Heart left ventricle (tissue), 16 donors: Measurements from ENCODE around the gene DUS4L. TPM values are rescaled to one million over a fixed set of nuclear protein-coding genes. Genes with fewer than 3 reads are reported as not detected.
A peak's percentile ranks its signal among the peaks of the same experiment; 100 is the strongest.

Experiments
- ATAC-seq, 4 donors: fragments of 200-7000 bp; cut with Tn5 transposase; one replicate each; pipeline ENCODE4 v1.9.1; 2020 to 2022; ENCODE audit warnings: moderate library complexity in 4 of 4, mild to moderate bottlenecking in 3 of 4, moderate number of reproducible peaks in 1 of 4
- DNase-seq, 5 donors: peaks; one replicate each; pipeline ENCODE4 v3.0.0-alpha.2; 2020
- H3K27ac ChIP-seq, 12 donors: fragments of 200-600 bp; sonication (generic) in 4 of 12; one replicate each; pipeline versions ENCODE4 v1.5.0 to v1.8.0; 2016 to 2022; ENCODE audit warnings: mild to moderate bottlenecking in 2 of 12
- H3K27me3 ChIP-seq, 9 donors: fragments of 200-600 bp; sonication (generic) in 2 of 9; one replicate each; pipeline versions ENCODE4 v1.5.1 to v1.8.0; 2016 to 2022; ENCODE audit warnings: mild to moderate bottlenecking in 3 of 9
- H3K36me3 ChIP-seq, 9 donors: fragments of 200-600 bp; sonication (generic) in 2 of 9; one replicate each; pipeline versions ENCODE4 v1.5.0 to v1.8.0; 2018 to 2022; ENCODE audit warnings: mild to moderate bottlenecking in 2 of 9
- H3K4me1 ChIP-seq, 12 donors: fragments of 200-600 bp; sonication (generic) in 4 of 12; one replicate each; pipeline versions ENCODE4 v1.5.0 to v1.8.0; 2016 to 2022; ENCODE audit warnings: mild to moderate bottlenecking in 3 of 12
- H3K4me3 ChIP-seq, 12 donors: fragments of 200-600 bp; sonication (generic) in 4 of 12; one replicate each; pipeline versions ENCODE4 v1.5.0 to v1.8.0; 2017 to 2022; ENCODE audit warnings: mild to moderate bottlenecking in 9 of 12, moderate library complexity in 4 of 12
- H3K9me3 ChIP-seq, 12 donors: fragments of 200-600 bp; sonication (generic) in 4 of 12; one replicate each; pipeline versions ENCODE4 v1.5.0 to v1.8.0; 2016 to 2022; ENCODE audit warnings: mild to moderate bottlenecking in 1 of 12
- POLR2A ChIP-seq, 2 donors: fragments of 450-650 bp; IDR thresholded peaks; one replicate each; pipeline ENCODE4 v1.6.1; 2017; ENCODE audit warnings: antibody characterized with exemption in 2 of 2, mild to moderate bottlenecking in 2 of 2, moderate library complexity in 2 of 2
- WGBS, 4 donors: extraction: QIAGEN DNeasy Blood & Tissue Kit in 2 of 4; methylation state at CpG; one replicate each; pipeline versions ENCODE4 v1.1.5 to v1.1.7; 2013 to 2018; 5-methylcytosine and 5-hydroxymethylcytosine counted together
- intact Hi-C, 10 donors: fragments of 100-400 bp; cut with DNase I; formaldehyde crosslinking; loops; one replicate each; pipeline versions ENCODE4 v1.11.1 to v1.14.2; 2022
- polyA plus RNA-seq, 2 donors: library from polyadenylated mRNA; stranded (reverse); fragments of 200-250 nt; gene quantifications; one replicate each; pipeline ENCODE4 v1.2.3, GENCODE V29; 2013
- total RNA-seq, 9 donors: library from RNA; depleted of rRNA in 2 of 9; stranded (reverse); fragments of >200 nt in 2 of 9; fragmentation: NEBNext Ultra II Directional in 3 of 9; extraction: Animal tissue kit (Norgen Biotek cat#: 25700) in 3 of 9; gene quantifications; one replicate each; pipeline versions ENCODE4 v1.1.0 to v1.2.4, GENCODE V29; 2016 to 2023
- TF ChIP-seq, protein P1 (sequence below), 12 donors: fragments of 200-600 bp; sonication (generic) in 4 of 12; IDR thresholded peaks; one replicate each; pipeline versions ENCODE4 v1.5.0 to v1.8.0; 2018 to 2022; ENCODE audit warnings: antibody characterized with exemption in 12 of 12, mild to moderate bottlenecking in 5 of 12
- donor health status: ischemic (EF 13 %, LVEDD 7.1; RV severe dilation, severe dysfunction).
- donor health status: healthy with polysubstance abuse.
- donor health status: DM: no; HTN: yes; CAD: no.
- donor health status: DM: no; HTN: no; CAD: no.
- donor health status: ischemic (EF 25% LVEDD 6.9; RV normal size, moderate dysfunction).
- donor health status: ischemic (EF 25% LVEDD 5.7; RV mildly dilated, moderate dysfunction).
- donor health status: healthy.
- donor health status: DM: yes; HTN: yes; CAD: no.
- donor health status: ischemic (EF 35%, LVEDD 5.7; RV mildly dilated, moderate dysfunction).
- donor health status: nonischemic (EF 11% LVEDD 7.7; RV severe dilation, severe dysfunction).
- donor health status: DM: yes; HTN: yes; CAD: no.
- donor health status: PGD.
- donor health status: ischemic (EF 29% LVEDD 5.4; RV normal size, mild dysfunction).
- donor health status: nonischemic (EF 23%, LVEDD 6.1; RV moderate dilation, normal function).

The DUS4L gene
- total and polyA plus RNA-seq, 11 donors, result 4.5 to 11.7 (median 8.7) TPM

DNA sequence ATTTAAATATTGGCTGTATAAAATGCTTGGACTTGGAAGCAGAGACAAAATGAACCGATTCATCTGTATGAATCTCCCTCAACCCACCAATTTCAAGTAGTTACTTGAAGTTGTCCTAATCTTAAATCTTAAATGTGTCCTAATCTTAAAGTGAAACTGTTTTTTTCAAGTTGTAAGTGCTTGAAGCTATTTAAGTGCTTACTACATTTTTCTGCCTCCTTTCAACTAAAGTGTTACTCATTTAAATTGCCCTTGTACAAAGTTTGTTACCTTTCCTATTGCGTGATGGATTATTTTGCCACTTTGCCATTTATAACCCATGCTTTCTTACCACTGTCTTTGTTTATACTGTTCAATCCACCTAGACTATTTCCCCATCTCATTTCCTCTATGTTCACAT, 19.1 kb downstream of the DUS4L start:
- ATAC-seq (no peak), DNase-seq (no peak)
- Histone ChIP-seq H3K36me3 (peaks cover 0 to 44% (median 34%) of the 10 kb centered on the region in 9 donors), H3K27me3 (no peaks in the 10 kb centered on the region), H3K27ac (peak overlapping the region in 4 of 12 donors; percentile 2 to 97 (median 30)), H3K4me3 (peak overlapping the region in 5 of 12 donors; percentile 81 to 88 (median 81)), H3K9me3 (no peaks in the 10 kb centered on the region), H3K4me1 (peaks cover 0 to 44% (median 28%) of the 10 kb centered on the region in 12 donors)
- 62 to 72% (median 69%) methylated on average over 2 of the region's 2 CpGs for WGBS, 4 donors
- intact Hi-C loops, result loop anchor here in 3 of 10 donors (5.0 to 10.0 kb wide), 5 partner anchors 106 to 398 kb away; no protein-coding TSS in a partner anchor
- TF ChIP-seq, protein P1, sequence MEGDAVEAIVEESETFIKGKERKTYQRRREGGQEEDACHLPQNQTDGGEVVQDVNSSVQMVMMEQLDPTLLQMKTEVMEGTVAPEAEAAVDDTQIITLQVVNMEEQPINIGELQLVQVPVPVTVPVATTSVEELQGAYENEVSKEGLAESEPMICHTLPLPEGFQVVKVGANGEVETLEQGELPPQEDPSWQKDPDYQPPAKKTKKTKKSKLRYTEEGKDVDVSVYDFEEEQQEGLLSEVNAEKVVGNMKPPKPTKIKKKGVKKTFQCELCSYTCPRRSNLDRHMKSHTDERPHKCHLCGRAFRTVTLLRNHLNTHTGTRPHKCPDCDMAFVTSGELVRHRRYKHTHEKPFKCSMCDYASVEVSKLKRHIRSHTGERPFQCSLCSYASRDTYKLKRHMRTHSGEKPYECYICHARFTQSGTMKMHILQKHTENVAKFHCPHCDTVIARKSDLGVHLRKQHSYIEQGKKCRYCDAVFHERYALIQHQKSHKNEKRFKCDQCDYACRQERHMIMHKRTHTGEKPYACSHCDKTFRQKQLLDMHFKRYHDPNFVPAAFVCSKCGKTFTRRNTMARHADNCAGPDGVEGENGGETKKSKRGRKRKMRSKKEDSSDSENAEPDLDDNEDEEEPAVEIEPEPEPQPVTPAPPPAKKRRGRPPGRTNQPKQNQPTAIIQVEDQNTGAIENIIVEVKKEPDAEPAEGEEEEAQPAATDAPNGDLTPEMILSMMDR (IDR thresholded peaks at IDR 0.05), result no peak
- no peak for TF ChIP-seq POLR2A (IDR thresholded peaks at IDR 0.05)

DNA sequence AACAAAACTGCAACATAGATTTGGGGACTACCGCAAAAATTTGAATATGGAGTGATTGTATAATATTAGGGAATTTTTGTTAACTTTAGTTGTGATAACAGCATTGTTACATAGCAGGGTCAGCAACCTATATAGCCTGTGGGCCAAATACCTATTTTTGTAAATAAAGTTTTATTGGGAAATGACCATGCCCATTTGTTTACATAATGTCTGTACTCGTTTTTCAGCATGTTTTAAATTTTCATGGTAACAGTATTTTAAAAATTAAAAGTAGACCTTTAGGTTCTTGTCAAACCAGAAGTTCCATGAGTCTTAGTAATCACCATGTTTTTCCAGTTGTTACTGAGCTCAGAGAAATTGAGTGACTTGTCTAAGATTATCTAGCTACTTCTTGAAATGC, 20.9 kb downstream of the DUS4L start:
- DNase-seq (no peak), ATAC-seq (no peak)
- no peaks in the 10 kb centered on the region for H3K9me3 ChIP-seq
- peaks cover 0 to 38% (median 22%) of the 10 kb centered on the region in 12 donors for H3K4me1 ChIP-seq
- 87 to 95% (median 92%) methylated on average over 2 of the region's 2 CpGs for WGBS, 4 donors
- H3K36me3 ChIP-seq, result peaks cover 0 to 58% (median 40%) of the 10 kb centered on the region in 9 donors
- intact Hi-C loops, result loop anchor here in 3 of 10 donors (5.0 to 10.0 kb wide), 5 partner anchors 107 to 400 kb away; no protein-coding TSS in a partner anchor
- no peaks in the 10 kb centered on the region for H3K27me3 ChIP-seq
- no peak overlapping the region for H3K27ac ChIP-seq
- no peak overlapping the region for H3K4me3 ChIP-seq
- no peak for TF ChIP-seq POLR2A (IDR thresholded peaks at IDR 0.05)
- TF ChIP-seq, protein P1 (IDR thresholded peaks at IDR 0.05), result no peak

DNA sequence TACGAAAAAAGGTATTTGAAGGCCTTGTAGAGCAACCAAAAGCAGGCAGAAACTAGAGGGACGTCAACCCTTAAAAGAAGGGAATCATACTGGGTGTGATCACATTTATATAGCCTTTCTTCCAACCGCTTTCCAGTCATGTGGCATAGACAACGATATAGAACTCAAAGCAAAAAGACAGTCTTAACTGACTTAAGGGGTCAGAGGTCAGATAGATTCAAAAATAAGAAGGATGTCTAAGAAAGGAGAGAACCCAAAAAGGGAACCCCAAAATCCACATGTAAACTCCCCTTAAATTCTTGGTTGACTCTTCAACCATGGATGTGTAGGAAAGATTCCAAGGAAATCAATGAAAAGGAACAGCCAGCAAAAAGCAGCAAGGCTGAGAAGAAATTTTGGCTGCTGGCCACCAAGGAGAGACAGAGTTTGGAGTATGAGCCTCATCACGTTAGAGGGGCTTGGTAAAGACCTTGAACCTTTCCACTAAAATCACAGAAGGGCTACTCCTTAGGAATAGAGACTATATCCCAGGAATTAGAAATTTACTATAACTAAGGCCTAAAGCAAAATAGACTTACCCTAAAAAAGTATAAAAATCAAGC, 24.9 kb downstream of the DUS4L start:
- no peak overlapping the region for H3K27ac ChIP-seq
- H3K36me3 ChIP-seq, result peaks cover 0 to 66% (median 36%) of the 10 kb centered on the region in 9 donors
- peaks cover 0 to 34% (median 10%) of the 10 kb centered on the region in 12 donors for H3K4me1 ChIP-seq
- H3K4me3 ChIP-seq, result no peak overlapping the region
- no peak for DNase-seq
- no peaks in the 10 kb centered on the region for H3K27me3 ChIP-seq
- WGBS, 4 donors, result 83 to 90% (median 88%) methylated on average over 5 of the region's 5 CpGs
- ATAC-seq, result no peak
- H3K9me3 ChIP-seq, result no peaks in the 10 kb centered on the region
- TF ChIP-seq, protein P1 (IDR thresholded peaks at IDR 0.05), result no peak
- TF ChIP-seq POLR2A (IDR thresholded peaks at IDR 0.05), result no peak
- intact Hi-C loops, result loop anchor here in 3 of 10 donors (10.0 kb wide), 4 partner anchors 124 to 404 kb away; no protein-coding TSS in a partner anchor

DNA sequence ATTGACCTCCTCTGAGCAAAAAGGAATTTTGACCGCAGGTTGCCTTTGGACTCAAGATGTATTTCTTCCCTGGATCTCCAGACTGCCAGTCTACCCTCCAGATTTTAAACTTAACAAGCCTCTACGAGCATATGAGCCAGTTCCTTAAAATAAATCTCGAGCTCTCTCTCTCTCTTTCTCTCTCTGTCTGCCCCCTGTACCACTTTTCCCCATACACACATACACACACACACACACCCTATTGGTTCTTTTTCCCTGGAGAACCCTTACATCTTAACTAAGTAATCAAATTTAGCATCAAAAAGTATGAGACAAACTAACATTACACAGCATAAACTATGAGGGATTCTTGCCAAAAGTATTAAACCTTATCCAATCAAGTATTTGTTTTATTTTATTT, 27.6 kb downstream of the DUS4L start:
- H3K4me1 ChIP-seq, result peaks cover 9 to 50% (median 28%) of the 10 kb centered on the region in 12 donors
- DNase-seq (no peak), ATAC-seq (peak in 2 of 4 donors; percentile 25 to 43)
- no peak overlapping the region for H3K4me3 ChIP-seq
- no peaks in the 10 kb centered on the region for H3K27me3 ChIP-seq
- H3K36me3 ChIP-seq, result peaks cover 0 to 65% (median 33%) of the 10 kb centered on the region in 9 donors
- intact Hi-C loops, result loop anchor here in 2 of 10 donors (10.0 kb wide), 1 partner anchor 387 kb away; no protein-coding TSS in a partner anchor
- no peaks in the 10 kb centered on the region for H3K9me3 ChIP-seq
- 47 to 52% (median 49%) methylated on average over 3 of the region's 3 CpGs for WGBS, 4 donors
- H3K27ac ChIP-seq, result peak overlapping the region in 7 of 12 donors; percentile 33 to 58 (median 41)
- TF ChIP-seq POLR2A (IDR thresholded peaks at IDR 0.05), result no peak
- TF ChIP-seq, protein P1 (IDR thresholded peaks at IDR 0.05), result no peak
